Astrocyte (in vitro differentiated cells and primary cell): ENCODE measurements around the gene SPATA13. TPM values are rescaled to one million over a fixed set of nuclear protein-coding genes. Genes with fewer than 3 reads are reported as not detected.

Source experiments
- DNase-seq: peaks from one replicate; pipeline ENCODE4 v3.0.0-alpha.2; 2010; ENCODE audit warnings: low read depth
- FAIRE-seq: peaks from 2 replicates; lab custom pipeline; 2011; peaks lifted over from hg19 to GRCh38; lab: Jason Lieb, UNC
- H2AFZ ChIP-seq: 2 replicates; pipeline ENCODE4 v1.6.0; 2012; ENCODE audit warnings: low read depth, low read length, inconsistent platforms
- H3K27ac ChIP-seq: 2 replicates; pipeline ENCODE4 v1.5.1; 2011; ENCODE audit warnings: low read depth, low read length, inconsistent platforms
- H3K27me3 ChIP-seq: 2 replicates; pipeline ENCODE4 v1.6.0; 2011; ENCODE audit warnings: low read length, inconsistent platforms; ENCODE audit not compliant: insufficient read depth
- H3K36me3 ChIP-seq: 2 replicates; pipeline ENCODE4 v1.5.1; 2011; ENCODE audit warnings: low read length, inconsistent platforms; ENCODE audit not compliant: insufficient read depth
- H3K4me1 ChIP-seq: 2 replicates; pipeline ENCODE4 v1.5.1; 2011; ENCODE audit warnings: low read length, inconsistent platforms; ENCODE audit not compliant: insufficient read depth
- H3K4me2 ChIP-seq: 2 replicates; pipeline ENCODE4 v1.6.0; 2012; ENCODE audit warnings: low read length, inconsistent platforms
- H3K4me3 ChIP-seq: 2 replicates; pipeline ENCODE4 v1.5.1; 2011; ENCODE audit warnings: low read depth, mild to moderate bottlenecking, low read length, inconsistent platforms; ENCODE audit not compliant: insufficient read depth
- H3K79me2 ChIP-seq: 2 replicates; pipeline ENCODE4 v1.6.0; 2012; ENCODE audit warnings: mild to moderate bottlenecking, low read length, inconsistent platforms; ENCODE audit not compliant: insufficient read depth
- H3K9ac ChIP-seq: 2 replicates; pipeline ENCODE4 v1.6.0; 2012; ENCODE audit warnings: mild to moderate bottlenecking, low read length, inconsistent platforms
- H3K9me3 ChIP-seq: 2 replicates; pipeline ENCODE4 v1.5.1; 2012; ENCODE audit warnings: low read depth, mild to moderate bottlenecking, low read length, inconsistent platforms; ENCODE audit not compliant: insufficient read depth
- H4K20me1 ChIP-seq: 2 replicates; pipeline ENCODE4 v1.6.0; 2012; ENCODE audit warnings: low read length, inconsistent platforms; ENCODE audit not compliant: insufficient read depth
- H3K27ac Mint-ChIP-seq: one replicate; pipeline ENCODE4 v1.8.0; 2021; ENCODE audit warnings: mild to moderate bottlenecking, mixed read lengths; ENCODE audit not compliant: unreplicated experiment
- H3K27me3 Mint-ChIP-seq: one replicate; pipeline ENCODE4 v1.8.0; 2021; ENCODE audit warnings: low read depth, mixed read lengths; ENCODE audit not compliant: unreplicated experiment
- H3K36me3 Mint-ChIP-seq: one replicate; pipeline ENCODE4 v1.8.0; 2021; ENCODE audit warnings: low read depth, mixed read lengths; ENCODE audit not compliant: unreplicated experiment
- H3K4me1 Mint-ChIP-seq: one replicate; pipeline ENCODE4 v1.8.0; 2021; ENCODE audit warnings: low read depth, mixed read lengths; ENCODE audit not compliant: unreplicated experiment
- H3K4me3 Mint-ChIP-seq: one replicate; pipeline ENCODE4 v1.8.0; 2021; ENCODE audit warnings: mild to moderate bottlenecking, moderate library complexity, mixed read lengths; ENCODE audit not compliant: unreplicated experiment
- H3K9me3 Mint-ChIP-seq: one replicate; pipeline ENCODE4 v1.8.0; 2021; ENCODE audit warnings: mild to moderate bottlenecking, mixed read lengths; ENCODE audit not compliant: unreplicated experiment
- EZH2 ChIP-seq: IDR thresholded peaks from 2 replicates; pipeline ENCODE4 v1.6.1; 2012; ENCODE audit warnings: mild to moderate bottlenecking, low read length, inconsistent platforms; ENCODE audit not compliant: insufficient read depth
- total RNA-seq: library from RNA; stranded (reverse); gene quantifications from 2 replicates; pipeline ENCODE4 v1.2.1, GENCODE V29; 2021
- TF ChIP-seq, protein P1 (sequence below): IDR thresholded peaks from 2 replicates; pipeline ENCODE4 v1.5.1; 2011; ENCODE audit warnings: low read depth, mild to moderate bottlenecking, inconsistent platforms, low read length, moderate library complexity; ENCODE audit not compliant: insufficient read depth

The SPATA13 gene
- total RNA-seq, 1 donor from 2014 or later, result 6.2 TPM

GRCh38 chr13:24273926-24274325, 113.4 kb downstream of the SPATA13 start:
- Mint-ChIP-seq H3K9me3 (no peaks in the 10 kb centered on the region), H3K4me3 (no peak overlapping the region), H3K27me3 (no peaks in the 10 kb centered on the region), H3K27ac (peak overlapping the region; percentile 26), H3K36me3 (peaks cover 4% of the 10 kb centered on the region), H3K4me1 (peaks cover 28% of the 10 kb centered on the region)
- TF ChIP-seq, protein P1, sequence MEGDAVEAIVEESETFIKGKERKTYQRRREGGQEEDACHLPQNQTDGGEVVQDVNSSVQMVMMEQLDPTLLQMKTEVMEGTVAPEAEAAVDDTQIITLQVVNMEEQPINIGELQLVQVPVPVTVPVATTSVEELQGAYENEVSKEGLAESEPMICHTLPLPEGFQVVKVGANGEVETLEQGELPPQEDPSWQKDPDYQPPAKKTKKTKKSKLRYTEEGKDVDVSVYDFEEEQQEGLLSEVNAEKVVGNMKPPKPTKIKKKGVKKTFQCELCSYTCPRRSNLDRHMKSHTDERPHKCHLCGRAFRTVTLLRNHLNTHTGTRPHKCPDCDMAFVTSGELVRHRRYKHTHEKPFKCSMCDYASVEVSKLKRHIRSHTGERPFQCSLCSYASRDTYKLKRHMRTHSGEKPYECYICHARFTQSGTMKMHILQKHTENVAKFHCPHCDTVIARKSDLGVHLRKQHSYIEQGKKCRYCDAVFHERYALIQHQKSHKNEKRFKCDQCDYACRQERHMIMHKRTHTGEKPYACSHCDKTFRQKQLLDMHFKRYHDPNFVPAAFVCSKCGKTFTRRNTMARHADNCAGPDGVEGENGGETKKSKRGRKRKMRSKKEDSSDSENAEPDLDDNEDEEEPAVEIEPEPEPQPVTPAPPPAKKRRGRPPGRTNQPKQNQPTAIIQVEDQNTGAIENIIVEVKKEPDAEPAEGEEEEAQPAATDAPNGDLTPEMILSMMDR, result no peak
- no peak for TF ChIP-seq EZH2
- no peaks in the 10 kb centered on the region for H3K36me3 ChIP-seq
- H4K20me1 ChIP-seq, result no peaks in the 10 kb centered on the region
- H3K79me2 ChIP-seq, result no peaks in the 10 kb centered on the region
- no peak overlapping the region for H3K4me3 ChIP-seq
- no peaks in the 10 kb centered on the region for H3K27me3 ChIP-seq
- no peak overlapping the region for H3K27ac ChIP-seq
- no peak overlapping the region for H3K4me2 ChIP-seq
- no peak for DNase-seq
- H3K4me1 ChIP-seq, result peaks cover 25% of the 10 kb centered on the region
- H2AFZ ChIP-seq, result no peak overlapping the region
- H3K9ac ChIP-seq, result no peak overlapping the region
- FAIRE-seq, result no peak
- no peaks in the 10 kb centered on the region for H3K9me3 ChIP-seq

GRCh38 chr13:24274452-24275021, 114.0 kb downstream of the SPATA13 start:
- H3K4me2 ChIP-seq, result no peak overlapping the region
- no peak overlapping the region for H3K4me3 Mint-ChIP-seq
- DNase-seq (no peak), FAIRE-seq (no peak)
- no peak overlapping the region for H3K27ac Mint-ChIP-seq
- H3K4me1 ChIP-seq, result peaks cover 25% of the 10 kb centered on the region
- H3K27me3 Mint-ChIP-seq, result no peaks in the 10 kb centered on the region
- no peaks in the 10 kb centered on the region for H3K36me3 ChIP-seq
- no peaks in the 10 kb centered on the region for H3K9me3 Mint-ChIP-seq
- H4K20me1 ChIP-seq, result no peaks in the 10 kb centered on the region
- H3K79me2 ChIP-seq, result no peaks in the 10 kb centered on the region
- H3K27me3 ChIP-seq, result no peaks in the 10 kb centered on the region
- TF ChIP-seq, protein P1, result no peak
- no peak for TF ChIP-seq EZH2
- no peak overlapping the region for H2AFZ ChIP-seq
- no peak overlapping the region for H3K9ac ChIP-seq
- no peaks in the 10 kb centered on the region for H3K9me3 ChIP-seq
- no peak overlapping the region for H3K4me3 ChIP-seq
- H3K4me1 Mint-ChIP-seq, result peaks cover 30% of the 10 kb centered on the region
- no peak overlapping the region for H3K27ac ChIP-seq
- H3K36me3 Mint-ChIP-seq, result peaks cover 4% of the 10 kb centered on the region

DNA sequence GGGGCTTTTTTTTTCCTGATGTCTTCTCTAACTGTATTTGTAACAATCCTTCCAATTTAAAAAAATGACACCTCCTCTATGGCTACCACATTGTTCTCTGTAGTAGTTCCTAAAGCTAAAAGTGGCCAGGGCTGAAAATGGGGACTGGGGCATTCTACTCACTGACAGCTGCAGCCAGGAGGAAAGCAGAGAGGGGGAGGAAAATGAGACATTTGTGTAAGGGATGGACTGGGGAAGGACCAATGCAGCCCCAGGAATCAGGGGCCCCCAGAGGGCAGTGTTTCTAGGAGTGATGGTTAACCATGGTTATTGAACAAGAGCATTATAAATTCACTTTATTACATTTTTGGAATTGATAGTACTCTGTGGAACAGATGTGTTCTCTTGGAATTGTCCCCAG, 114.5 kb downstream of the SPATA13 start:
- Histone ChIP-seq H3K36me3 (no peaks in the 10 kb centered on the region), H3K9ac (no peak overlapping the region), H3K4me2 (no peak overlapping the region), H3K4me1 (peaks cover 25% of the 10 kb centered on the region), H3K79me2 (no peaks in the 10 kb centered on the region), H3K27ac (no peak overlapping the region), H4K20me1 (no peaks in the 10 kb centered on the region), H3K27me3 (no peaks in the 10 kb centered on the region), H3K4me3 (no peak overlapping the region), H3K9me3 (no peaks in the 10 kb centered on the region), H2AFZ (no peak overlapping the region)
- peaks cover 34% of the 10 kb centered on the region for H3K4me1 Mint-ChIP-seq
- H3K27ac Mint-ChIP-seq, result no peak overlapping the region
- DNase-seq (no peak), FAIRE-seq (no peak)
- peaks cover 4% of the 10 kb centered on the region for H3K36me3 Mint-ChIP-seq
- no peaks in the 10 kb centered on the region for H3K27me3 Mint-ChIP-seq
- H3K9me3 Mint-ChIP-seq, result no peaks in the 10 kb centered on the region
- H3K4me3 Mint-ChIP-seq, result no peak overlapping the region
- TF ChIP-seq, protein P1, result no peak
- TF ChIP-seq EZH2, result no peak
